Adrenal gland (tissue), 12 donors: ENCODE results near the gene IQCM. TPM values are rescaled to one million over a fixed set of nuclear protein-coding genes. Genes with fewer than 3 reads are reported as not detected.

ENCODE experiments used
- DNase-seq, 7 donors: peaks; one replicate each; pipeline ENCODE4 v3.0.0-alpha.2; 2019 to 2020
- H3K27ac ChIP-seq, 5 donors: fragments of 200-600 bp; sonication (generic) in 4 of 5; 1 replicate in 3 of 5; 2 replicates in 2 of 5; pipeline versions ENCODE4 v1.5.1 to v1.8.0; 2016 to 2020; ENCODE audit warnings: mild to moderate bottlenecking in 1 of 5
- H3K27me3 ChIP-seq: fragments of 200-600 bp; 2 replicates; pipeline ENCODE4 v1.8.0; 2021
- H3K36me3 ChIP-seq, 2 donors: fragments of 200-600 bp; replicated peaks in 1 of 2; 1 replicate in 1 of 2; 2 replicates in 1 of 2; pipeline versions ENCODE4 v1.5.1 to v1.8.0; 2018 to 2022
- H3K4me1 ChIP-seq, 2 donors: fragments of 200-600 bp; replicated peaks in 1 of 2; 1 replicate in 1 of 2; 2 replicates in 1 of 2; pipeline versions ENCODE4 v1.5.1 to v1.8.0; 2018 to 2021
- H3K4me3 ChIP-seq, 4 donors: fragments of 200-600 bp; sonication (generic) in 3 of 4; one replicate each; pipeline ENCODE4 v1.5.1; 2016 to 2018
- H3K9me3 ChIP-seq, 3 donors: fragments of 200-600 bp; sonication (generic) in 1 of 3; replicated peaks in 1 of 3; 1 replicate in 2 of 3; 2 replicates in 1 of 3; pipeline versions ENCODE4 v1.5.1 to v1.8.0; 2016 to 2021
- POLR2A ChIP-seq, 2 donors: fragments of 450-650 bp; IDR thresholded peaks; one replicate each; pipeline ENCODE4 v1.6.1; 2017; ENCODE audit warnings: antibody characterized with exemption in 2 of 2, mild to moderate bottlenecking in 2 of 2, moderate library complexity in 1 of 2
- WGBS, 4 donors: extraction: QIAGEN DNeasy Blood & Tissue Kit in 2 of 4; methylation state at CpG; one replicate each; pipeline versions ENCODE4 v1.1.5 to v1.1.7; 2013 to 2017; 5-methylcytosine and 5-hydroxymethylcytosine counted together
- intact Hi-C, 2 donors: fragments of 100-400 bp; cut with DNase I; formaldehyde crosslinking; loops; one replicate each; pipeline versions ENCODE4 v1.14.1 to v1.15.0; 2022 to 2023
- polyA plus RNA-seq, 3 donors: library from polyadenylated mRNA; stranded (reverse); fragments of 200-250 nt in 2 of 3; fragments of 350-450 nt in 1 of 3; fragmentation: Illumina TruSeq in 1 of 3; extraction: RNeasy Lipid Tissue Mini Kit (QIAGEN cat#74804) in 1 of 3; gene quantifications; one replicate each; pipeline ENCODE4 v1.2.3, GENCODE V29; 2013 to 2014
- total RNA-seq, 9 donors: library from RNA; depleted of rRNA in 4 of 9; stranded (reverse); fragments of >200 nt in 4 of 9; fragments of 120-200 nt in 1 of 9; fragmentation: NEBNext Ultra II Directional in 1 of 9; extraction: Animal tissue kit (Norgen Biotek cat#: 25700) in 1 of 9; gene quantifications; one replicate each; pipeline versions ENCODE4 v1.1.0 to v1.2.4, GENCODE V29; 2013 to 2023
- TF ChIP-seq, protein P1 (sequence below), 6 experiments: fragments of 450-650 bp in 4 of 6; fragments of 200-600 bp in 2 of 6; sonication (generic) in 1 of 6; IDR thresholded peaks; 1 replicate in 5 of 6; 2 replicates in 1 of 6; pipeline versions ENCODE4 v1.5.1 to v1.8.0; 2016 to 2021; ENCODE audit warnings: antibody characterized with exemption in 6 of 6, mild to moderate bottlenecking in 2 of 6, moderate library complexity in 1 of 6
- donor health status: healthy with polysubstance abuse.
- donor health status: Bipolar disorder and iron deficiency.
- donor health status: DM: yes; HTN: yes; CAD: no.
- donor health status: DM: no; HTN: no; CAD: no.
- donor health status: DM: no; HTN: no; CAD: no.
- donor health status: DM: yes; HTN: yes; CAD: no.

IQCM gene
- total and polyA plus RNA-seq, 12 donors, result not detected

DNA sequence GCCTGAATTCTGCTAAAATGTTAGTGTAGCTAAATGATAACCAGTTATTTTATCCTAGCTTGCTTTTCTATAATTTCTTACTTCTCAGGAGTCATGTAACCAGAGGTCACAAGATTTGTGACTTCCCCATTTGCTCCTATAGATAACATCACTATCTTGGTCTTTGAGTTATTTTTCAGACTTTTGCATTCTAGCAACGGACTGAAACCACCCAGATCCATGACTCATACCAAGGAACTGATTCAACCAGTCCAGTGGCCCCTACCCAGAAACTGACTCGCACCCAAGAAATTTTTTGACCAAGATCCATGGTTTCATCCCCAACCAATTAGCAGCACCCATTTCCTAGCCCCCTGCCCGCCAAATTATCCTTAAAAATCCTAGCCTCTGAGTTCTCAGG, 50.0 kb downstream of the IQCM start:
- H3K4me3 ChIP-seq, result no peak overlapping the region
- WGBS, 4 donors, result 47 to 62% (median 54%) methylated on average over 3 of the region's 3 CpGs
- TF ChIP-seq, protein P1, sequence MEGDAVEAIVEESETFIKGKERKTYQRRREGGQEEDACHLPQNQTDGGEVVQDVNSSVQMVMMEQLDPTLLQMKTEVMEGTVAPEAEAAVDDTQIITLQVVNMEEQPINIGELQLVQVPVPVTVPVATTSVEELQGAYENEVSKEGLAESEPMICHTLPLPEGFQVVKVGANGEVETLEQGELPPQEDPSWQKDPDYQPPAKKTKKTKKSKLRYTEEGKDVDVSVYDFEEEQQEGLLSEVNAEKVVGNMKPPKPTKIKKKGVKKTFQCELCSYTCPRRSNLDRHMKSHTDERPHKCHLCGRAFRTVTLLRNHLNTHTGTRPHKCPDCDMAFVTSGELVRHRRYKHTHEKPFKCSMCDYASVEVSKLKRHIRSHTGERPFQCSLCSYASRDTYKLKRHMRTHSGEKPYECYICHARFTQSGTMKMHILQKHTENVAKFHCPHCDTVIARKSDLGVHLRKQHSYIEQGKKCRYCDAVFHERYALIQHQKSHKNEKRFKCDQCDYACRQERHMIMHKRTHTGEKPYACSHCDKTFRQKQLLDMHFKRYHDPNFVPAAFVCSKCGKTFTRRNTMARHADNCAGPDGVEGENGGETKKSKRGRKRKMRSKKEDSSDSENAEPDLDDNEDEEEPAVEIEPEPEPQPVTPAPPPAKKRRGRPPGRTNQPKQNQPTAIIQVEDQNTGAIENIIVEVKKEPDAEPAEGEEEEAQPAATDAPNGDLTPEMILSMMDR (IDR thresholded peaks at IDR 0.05), result no peak
- TF ChIP-seq POLR2A (IDR thresholded peaks at IDR 0.05), result no peak
- intact Hi-C loops, result no loop called here
- no peaks in the 10 kb centered on the region for H3K36me3 ChIP-seq
- no peak overlapping the region for H3K27ac ChIP-seq
- DNase-seq, result no peak
- H3K27me3 ChIP-seq, result no peaks in the 10 kb centered on the region
- no peaks in the 10 kb centered on the region for H3K9me3 ChIP-seq
- H3K4me1 ChIP-seq, result no peaks in the 10 kb centered on the region

DNA sequence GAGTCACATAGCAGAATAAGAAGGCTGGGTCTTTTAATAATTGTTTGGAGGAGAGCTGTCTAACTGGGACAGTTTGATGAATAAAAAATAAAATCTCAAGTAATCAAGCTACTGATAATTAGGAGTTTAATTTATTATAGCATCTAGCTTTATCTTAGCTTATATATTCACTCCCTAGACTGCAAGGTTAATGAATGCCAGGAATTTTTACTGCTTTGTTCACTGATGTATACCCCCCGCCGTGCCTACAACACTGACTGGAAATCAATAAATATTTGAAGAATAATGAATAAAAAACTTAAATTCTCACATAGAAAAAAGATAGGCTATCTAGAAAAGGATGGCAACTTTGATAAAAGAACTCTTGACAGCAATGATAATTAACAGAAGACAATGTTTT, 59.7 kb downstream of the IQCM start:
- no peaks in the 10 kb centered on the region for H3K36me3 ChIP-seq
- no peak overlapping the region for H3K27ac ChIP-seq
- no peak for TF ChIP-seq POLR2A (IDR thresholded peaks at IDR 0.05)
- TF ChIP-seq, protein P1 (IDR thresholded peaks at IDR 0.05), result no peak
- H3K27me3 ChIP-seq, result no peaks in the 10 kb centered on the region
- H3K9me3 ChIP-seq, result no peaks in the 10 kb centered on the region
- WGBS, 4 donors, result 83 to 86% (median 84%) methylated on average over 2 of the region's 2 CpGs
- intact Hi-C loops, result no loop called here
- no peak overlapping the region for H3K4me3 ChIP-seq
- H3K4me1 ChIP-seq, result no peaks in the 10 kb centered on the region
- DNase-seq, result no peak

DNA sequence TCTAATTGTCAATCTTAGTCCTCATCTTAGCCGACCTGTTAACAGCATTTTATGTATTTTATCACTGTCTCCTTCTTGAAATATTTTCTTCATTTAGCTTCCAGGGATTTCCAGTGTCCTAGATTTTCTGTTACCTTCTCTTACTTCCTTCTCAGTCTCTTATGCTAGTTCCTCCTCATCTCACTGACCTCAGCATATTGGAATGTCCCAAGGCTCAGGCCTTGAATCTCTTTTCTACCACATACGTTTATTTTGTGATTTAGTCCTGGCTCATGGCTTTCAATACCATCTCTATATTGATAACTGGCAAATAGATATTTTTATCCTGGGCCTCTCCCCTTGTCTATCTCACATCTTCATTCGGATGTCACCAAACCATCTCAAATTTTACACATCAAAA, 61.1 kb downstream of the IQCM start:
- 53 to 67% (median 58%) methylated on average over 3 of the region's 3 CpGs for WGBS, 4 donors
- H3K36me3 ChIP-seq, result no peaks in the 10 kb centered on the region
- DNase-seq, result no peak
- H3K27me3 ChIP-seq, result no peaks in the 10 kb centered on the region
- H3K4me3 ChIP-seq, result no peak overlapping the region
- intact Hi-C loops, result no loop called here
- H3K4me1 ChIP-seq, result no peaks in the 10 kb centered on the region
- no peak for TF ChIP-seq POLR2A (IDR thresholded peaks at IDR 0.05)
- TF ChIP-seq, protein P1 (IDR thresholded peaks at IDR 0.05), result no peak
- no peaks in the 10 kb centered on the region for H3K9me3 ChIP-seq
- H3K27ac ChIP-seq, result no peak overlapping the region

DNA sequence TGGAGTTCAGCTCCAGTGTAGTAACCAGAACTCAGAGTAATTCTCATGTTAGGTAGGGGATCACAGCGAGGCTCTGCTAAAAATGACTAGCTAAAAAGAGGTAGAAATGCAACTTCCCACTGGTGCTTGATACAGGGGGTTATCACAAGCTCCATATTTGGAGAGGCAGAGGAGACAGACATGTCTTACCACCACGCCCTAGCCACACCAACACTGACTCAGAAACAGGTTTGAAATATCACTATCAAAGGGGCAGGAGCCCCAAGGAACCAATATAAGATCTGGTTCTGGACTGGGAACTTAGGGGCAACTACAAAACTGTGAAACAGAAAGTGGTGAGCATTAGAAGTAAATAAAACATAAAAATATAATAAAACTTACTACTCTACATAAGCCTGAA, 62.9 kb downstream of the IQCM start:
- intact Hi-C loops, result no loop called here
- WGBS, 4 donors, result 51 to 69% (median 58%) methylated on average over 2 of the region's 2 CpGs

More for the DNA sequence above, 62.9 kb downstream of the IQCM start:
- Histone ChIP-seq H3K9me3 (no peaks in the 10 kb centered on the region), H3K4me3 (no peak overlapping the region), H3K27me3 (no peaks in the 10 kb centered on the region), H3K4me1 (no peaks in the 10 kb centered on the region), H3K27ac (no peak overlapping the region), H3K36me3 (no peaks in the 10 kb centered on the region)
- no peak for TF ChIP-seq POLR2A (IDR thresholded peaks at IDR 0.05)
- TF ChIP-seq, protein P1 (IDR thresholded peaks at IDR 0.05), result no peak
- no peak for DNase-seq
